Activated CD4-positive, alpha-beta memory T cell treated with anti-CD3 and anti-CD28 coated beads for 36 hours (primary cell): ENCODE results near the gene SYT1. TPM values are rescaled to one million over a fixed set of nuclear protein-coding genes. Genes with fewer than 3 reads are reported as not detected.

ENCODE experiments used
- CTCF ChIA-PET: fragments of 350-600 bp; sonication (Branson Sonifier 250); formaldehyde crosslinking; loops from one replicate; lab custom pipeline; 2021; ENCODE audit warnings: antibody characterized with exemption, inconsistent platforms; lab: Charles Lee
- POLR2A ChIA-PET: fragments of 350-600 bp; sonication (Branson Sonifier 250); formaldehyde crosslinking; loops from one replicate; lab custom pipeline; 2021; ENCODE audit warnings: antibody characterized with exemption; lab: Charles Lee
- DNase-seq: peaks from one replicate; pipeline ENCODE4 v3.0.0-alpha.2; 2020
- H3K27ac Mint-ChIP-seq: one replicate; pipeline ENCODE4 v1.8.0; 2021; ENCODE audit warnings: mixed read lengths
- H3K27me3 Mint-ChIP-seq: one replicate; pipeline ENCODE4 v1.8.0; 2021; ENCODE audit warnings: mixed read lengths
- H3K36me3 Mint-ChIP-seq: one replicate; pipeline ENCODE4 v1.8.0; 2021; ENCODE audit warnings: mixed read lengths
- H3K4me1 Mint-ChIP-seq: one replicate; pipeline ENCODE4 v1.8.0; 2021; ENCODE audit warnings: low read depth, mixed read lengths
- H3K4me3 Mint-ChIP-seq: one replicate; pipeline ENCODE4 v1.8.0; 2021; ENCODE audit warnings: mild to moderate bottlenecking, mixed read lengths
- H3K9me3 Mint-ChIP-seq: one replicate; pipeline ENCODE4 v1.8.0; 2021; ENCODE audit warnings: mixed read lengths
- intact Hi-C: fragments of 100-400 bp; cut with micrococcal nuclease; formaldehyde crosslinking; loops from one replicate; pipeline ENCODE4 v1.15.1; 2023
- total RNA-seq, 2 experiments: library from RNA; stranded (reverse); gene quantifications; one replicate each; pipeline ENCODE4 v1.2.3, GENCODE V29; 2021

Gene SYT1
- total RNA-seq, 2 experiments from 2014 or later: not detected

DNA sequence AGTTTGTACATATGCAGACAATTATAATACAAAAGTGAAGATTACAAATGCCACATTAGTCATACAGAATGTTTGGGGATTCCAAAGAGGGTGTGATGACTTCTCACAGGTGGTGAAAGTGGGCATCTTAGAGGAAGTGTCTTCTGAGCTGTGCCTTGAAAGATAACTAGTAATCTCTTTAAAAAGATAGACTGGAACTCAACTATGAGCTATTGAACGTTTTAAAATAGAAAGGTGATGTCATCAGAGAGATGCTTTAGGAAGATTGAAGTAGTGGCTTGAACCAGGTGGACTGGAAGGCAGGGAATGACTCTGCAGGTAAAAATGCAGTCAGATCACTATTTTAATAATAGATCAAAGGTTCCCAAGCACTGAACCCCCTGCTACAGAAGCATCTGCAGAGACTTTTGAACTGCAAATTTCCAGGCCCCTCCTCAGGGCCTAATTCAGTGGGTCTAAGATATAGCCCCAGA lies 50.3 kb downstream of the SYT1 start:
- no peak overlapping the region for H3K4me3 Mint-ChIP-seq
- H3K36me3 Mint-ChIP-seq: no peaks in the 10 kb centered on the region
- no peak overlapping the region for H3K27ac Mint-ChIP-seq
- peaks cover 2% of the 10 kb centered on the region for H3K9me3 Mint-ChIP-seq
- ChIA-PET CTCF (no interaction called here), POLR2A (interaction anchor here (0.6 kb wide), 1 partner anchor 693 kb away, joined by 3 read pairs; no protein-coding TSS in a partner anchor)
- no peaks in the 10 kb centered on the region for H3K27me3 Mint-ChIP-seq
- no peaks in the 10 kb centered on the region for H3K4me1 Mint-ChIP-seq
- DNase-seq: no peak
- intact Hi-C loops: no loop called here

DNA sequence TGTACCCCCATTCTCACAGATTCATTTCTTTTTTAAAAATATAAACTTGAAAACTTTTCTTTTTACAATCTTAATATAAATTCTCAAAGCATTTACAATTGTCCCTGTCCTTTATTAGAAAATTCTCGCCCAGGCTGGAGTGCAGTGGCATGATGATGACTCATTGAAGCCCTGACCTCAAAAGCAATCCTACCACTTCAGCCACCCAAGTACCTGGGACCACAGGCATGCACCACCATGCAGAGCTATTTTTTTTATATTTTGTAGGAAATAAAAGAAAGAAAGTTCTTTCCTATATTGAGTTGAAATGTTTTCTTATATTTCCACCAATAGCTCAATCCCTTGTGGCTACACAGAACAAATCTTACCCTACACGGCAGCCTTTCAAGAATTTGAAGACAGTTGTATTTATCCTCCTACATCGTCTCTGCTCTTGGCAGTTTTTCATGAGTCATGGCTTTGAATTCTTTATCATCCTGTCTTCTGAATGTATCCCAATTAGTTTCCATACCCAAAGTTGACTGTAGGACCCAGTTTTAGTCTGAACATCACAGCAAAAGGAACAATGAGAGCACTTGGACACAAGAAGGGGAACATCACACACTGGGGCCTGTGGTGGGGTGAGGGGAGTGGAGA lies 52.4 kb downstream of the SYT1 start:
- Mint-ChIP-seq H3K4me3 (no peak overlapping the region), H3K36me3 (no peaks in the 10 kb centered on the region), H3K27ac (no peak overlapping the region), H3K27me3 (no peaks in the 10 kb centered on the region), H3K9me3 (peaks cover 4% of the 10 kb centered on the region), H3K4me1 (no peaks in the 10 kb centered on the region)
- CTCF ChIA-PET: no interaction called here
- intact Hi-C loops: no loop called here
- POLR2A ChIA-PET: no interaction called here
- DNase-seq: no peak

DNA sequence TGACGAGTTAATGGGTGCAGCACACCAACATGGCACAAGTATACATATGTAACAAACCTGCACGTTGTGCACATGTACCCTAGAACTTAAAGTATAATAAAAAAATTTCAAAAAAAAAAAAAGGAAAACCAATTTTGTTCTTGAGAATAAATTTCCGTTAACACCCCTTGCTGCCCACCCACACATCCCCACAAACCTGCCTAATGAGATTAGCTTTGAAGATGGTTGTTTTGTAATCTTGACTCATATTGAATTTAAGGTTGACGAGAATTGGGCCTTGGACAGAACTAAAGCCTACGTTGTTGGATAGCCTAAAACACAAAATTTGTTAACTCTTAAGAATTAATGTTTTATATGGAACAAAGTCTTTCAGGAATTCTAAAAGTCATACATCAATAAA lies 52.9 kb downstream of the SYT1 start:
- no peak for DNase-seq
- no peaks in the 10 kb centered on the region for H3K4me1 Mint-ChIP-seq
- ChIA-PET POLR2A (no interaction called here), CTCF (no interaction called here)
- no peak overlapping the region for H3K27ac Mint-ChIP-seq
- H3K9me3 Mint-ChIP-seq: peaks cover 4% of the 10 kb centered on the region
- intact Hi-C loops: no loop called here
- H3K36me3 Mint-ChIP-seq: no peaks in the 10 kb centered on the region
- no peak overlapping the region for H3K4me3 Mint-ChIP-seq
- no peaks in the 10 kb centered on the region for H3K27me3 Mint-ChIP-seq

DNA sequence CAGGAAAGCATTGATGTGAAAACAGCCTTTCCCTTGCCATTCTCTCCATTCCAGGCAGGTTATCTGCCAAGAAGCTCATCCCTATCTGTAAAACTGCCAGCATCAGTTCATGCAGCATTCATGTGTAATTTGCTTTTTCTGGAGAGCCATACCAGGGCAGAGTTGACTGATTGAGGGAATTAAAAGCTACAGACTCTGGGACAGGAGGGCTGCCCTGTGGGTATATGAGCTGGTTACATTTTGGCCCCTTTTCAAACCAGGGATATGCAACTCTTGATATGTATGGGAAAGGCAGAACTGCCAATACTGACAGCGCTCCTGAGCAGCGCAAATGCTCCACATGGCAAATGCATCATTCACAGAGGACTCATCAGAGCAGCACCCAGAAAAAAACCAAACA lies 53.7 kb downstream of the SYT1 start:
- no peaks in the 10 kb centered on the region for H3K27me3 Mint-ChIP-seq
- no peak for DNase-seq
- no peak overlapping the region for H3K4me3 Mint-ChIP-seq
- no peaks in the 10 kb centered on the region for H3K4me1 Mint-ChIP-seq
- ChIA-PET POLR2A (no interaction called here), CTCF (no interaction called here)
- H3K36me3 Mint-ChIP-seq: no peaks in the 10 kb centered on the region
- intact Hi-C loops: no loop called here
- H3K27ac Mint-ChIP-seq: no peak overlapping the region
- peaks cover 5% of the 10 kb centered on the region for H3K9me3 Mint-ChIP-seq

DNA sequence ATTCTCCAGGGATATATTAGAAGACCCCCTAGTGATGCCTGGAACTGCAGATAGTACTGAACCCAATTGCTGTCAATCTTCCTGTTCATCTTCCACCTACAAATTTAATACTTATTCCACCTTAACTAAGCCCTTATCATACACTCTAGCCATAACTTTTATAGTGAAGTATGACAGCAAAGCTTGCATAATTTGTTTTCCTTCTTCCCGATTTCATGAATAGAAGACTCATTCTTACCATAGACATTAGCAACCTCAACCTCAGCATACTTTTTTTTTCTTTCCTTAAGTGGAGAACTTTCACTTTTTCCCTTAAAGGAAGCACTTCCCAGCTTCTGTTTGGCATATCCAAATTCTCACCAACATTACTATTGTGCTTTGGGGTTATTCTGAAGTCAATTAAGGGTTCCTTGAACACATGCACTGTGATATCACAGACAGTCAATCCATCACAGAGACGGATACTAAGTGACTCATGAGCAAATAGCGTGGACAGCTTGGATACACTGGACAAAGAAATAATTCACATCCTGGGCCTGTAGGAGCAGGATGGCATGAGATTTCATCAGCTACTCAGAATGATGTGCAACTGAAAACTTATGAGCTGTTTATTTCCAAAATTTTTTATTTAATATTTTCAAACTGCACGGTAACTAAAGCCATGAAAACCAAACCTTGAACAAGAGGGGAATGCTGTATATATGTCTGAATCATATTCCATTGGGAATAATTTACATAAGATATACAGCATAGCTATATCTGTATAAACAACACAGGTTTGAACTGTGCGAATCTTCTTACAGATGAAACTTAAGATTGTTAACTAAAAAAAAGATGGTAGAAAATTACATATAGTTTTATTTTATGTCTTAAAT lies 63.9 kb downstream of the SYT1 start:
- Mint-ChIP-seq H3K27me3 (no peaks in the 10 kb centered on the region), H3K36me3 (no peaks in the 10 kb centered on the region), H3K9me3 (peaks cover 12% of the 10 kb centered on the region), H3K27ac (no peak overlapping the region), H3K4me1 (no peaks in the 10 kb centered on the region), H3K4me3 (no peak overlapping the region)
- ChIA-PET CTCF (no interaction called here), POLR2A (no interaction called here)
- intact Hi-C loops: no loop called here
- no peak for DNase-seq

DNA sequence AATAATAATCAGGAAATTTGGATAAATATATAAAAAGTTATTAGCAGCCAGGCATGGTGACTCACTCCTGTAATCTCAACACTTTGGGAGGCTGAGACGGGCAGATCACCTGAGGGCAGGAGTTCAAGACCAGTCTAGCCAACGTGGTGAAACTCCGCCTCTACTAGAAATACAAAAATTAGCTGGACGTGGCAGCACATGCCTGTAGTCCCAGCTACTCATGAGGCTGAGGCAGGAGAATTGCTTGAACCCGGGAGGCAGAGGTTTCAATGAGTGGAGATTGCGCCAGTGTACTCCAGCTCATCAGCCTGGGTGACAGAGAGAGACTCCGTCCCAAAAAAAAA lies 64.5 kb downstream of the SYT1 start:
- POLR2A ChIA-PET: no interaction called here

DNA sequence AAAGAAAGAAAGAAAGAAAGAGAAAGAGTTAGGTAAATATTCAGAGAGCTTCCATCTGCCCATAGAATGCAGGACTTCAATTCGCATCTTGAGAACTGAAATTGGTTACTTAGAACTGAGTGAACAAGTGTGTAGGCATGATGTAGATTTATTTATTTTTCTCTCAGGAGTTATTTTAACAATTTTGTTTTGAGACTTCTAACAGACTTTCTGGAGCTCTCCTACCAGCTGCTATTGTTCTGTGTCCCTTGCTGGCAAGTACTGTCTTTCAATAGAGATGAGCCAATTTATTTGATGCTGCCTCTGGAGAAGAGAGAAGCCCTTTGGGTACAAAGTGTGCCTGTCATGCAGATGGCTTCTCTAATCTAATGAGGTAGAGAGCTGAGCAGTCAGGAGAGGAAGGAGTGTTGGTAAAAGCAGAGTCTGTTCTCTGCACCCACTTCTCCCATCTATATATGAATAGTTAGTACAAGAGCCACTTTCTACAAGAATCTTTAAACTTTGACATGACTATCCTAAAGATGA lies 67.0 kb downstream of the SYT1 start:
- peaks cover 15% of the 10 kb centered on the region for H3K9me3 Mint-ChIP-seq
- no peaks in the 10 kb centered on the region for H3K4me1 Mint-ChIP-seq
- H3K36me3 Mint-ChIP-seq: no peaks in the 10 kb centered on the region
- ChIA-PET CTCF (no interaction called here), POLR2A (no interaction called here)
- H3K4me3 Mint-ChIP-seq: no peak overlapping the region
- no peak overlapping the region for H3K27ac Mint-ChIP-seq
- no peak for DNase-seq
- intact Hi-C loops: no loop called here
- H3K27me3 Mint-ChIP-seq: no peaks in the 10 kb centered on the region

More for the DNA sequence above, 64.5 kb downstream of the SYT1 start:
- peaks cover 15% of the 10 kb centered on the region for H3K9me3 Mint-ChIP-seq
- no peaks in the 10 kb centered on the region for H3K27me3 Mint-ChIP-seq
- no peak overlapping the region for H3K27ac Mint-ChIP-seq
- CTCF ChIA-PET: interaction anchor here (0.6 kb wide), 1 partner anchor 445 kb away, joined by 3 read pairs; no protein-coding TSS in a partner anchor
- intact Hi-C loops: no loop called here
- H3K4me3 Mint-ChIP-seq: no peak overlapping the region
- H3K36me3 Mint-ChIP-seq: no peaks in the 10 kb centered on the region
- no peaks in the 10 kb centered on the region for H3K4me1 Mint-ChIP-seq
- DNase-seq: no peak

DNA sequence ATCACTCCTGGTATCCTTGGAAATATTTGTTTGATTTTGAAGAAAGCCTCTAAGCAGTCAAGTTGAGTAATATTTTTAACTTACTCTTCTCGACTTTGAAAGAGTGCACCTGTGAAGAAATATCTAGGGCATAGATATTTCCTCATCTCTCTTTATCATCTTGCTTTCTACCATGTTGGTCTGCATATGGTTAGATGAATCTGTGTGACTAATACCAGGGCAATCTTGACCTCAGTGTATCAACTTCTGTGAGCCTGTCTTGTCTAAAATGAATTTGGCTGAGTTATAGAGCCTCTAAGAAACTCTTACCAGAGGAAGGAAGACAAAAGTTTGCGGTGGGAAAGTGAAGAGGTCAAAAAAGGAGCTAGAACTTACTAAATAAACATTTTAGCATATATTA lies 68.4 kb downstream of the SYT1 start:
- CTCF ChIA-PET: no interaction called here
- no peaks in the 10 kb centered on the region for H3K4me1 Mint-ChIP-seq
- POLR2A ChIA-PET: no interaction called here
- DNase-seq: no peak
- no peak overlapping the region for H3K4me3 Mint-ChIP-seq
- peaks cover 15% of the 10 kb centered on the region for H3K9me3 Mint-ChIP-seq
- intact Hi-C loops: no loop called here
- no peaks in the 10 kb centered on the region for H3K36me3 Mint-ChIP-seq
- H3K27ac Mint-ChIP-seq: no peak overlapping the region
- no peaks in the 10 kb centered on the region for H3K27me3 Mint-ChIP-seq

DNA sequence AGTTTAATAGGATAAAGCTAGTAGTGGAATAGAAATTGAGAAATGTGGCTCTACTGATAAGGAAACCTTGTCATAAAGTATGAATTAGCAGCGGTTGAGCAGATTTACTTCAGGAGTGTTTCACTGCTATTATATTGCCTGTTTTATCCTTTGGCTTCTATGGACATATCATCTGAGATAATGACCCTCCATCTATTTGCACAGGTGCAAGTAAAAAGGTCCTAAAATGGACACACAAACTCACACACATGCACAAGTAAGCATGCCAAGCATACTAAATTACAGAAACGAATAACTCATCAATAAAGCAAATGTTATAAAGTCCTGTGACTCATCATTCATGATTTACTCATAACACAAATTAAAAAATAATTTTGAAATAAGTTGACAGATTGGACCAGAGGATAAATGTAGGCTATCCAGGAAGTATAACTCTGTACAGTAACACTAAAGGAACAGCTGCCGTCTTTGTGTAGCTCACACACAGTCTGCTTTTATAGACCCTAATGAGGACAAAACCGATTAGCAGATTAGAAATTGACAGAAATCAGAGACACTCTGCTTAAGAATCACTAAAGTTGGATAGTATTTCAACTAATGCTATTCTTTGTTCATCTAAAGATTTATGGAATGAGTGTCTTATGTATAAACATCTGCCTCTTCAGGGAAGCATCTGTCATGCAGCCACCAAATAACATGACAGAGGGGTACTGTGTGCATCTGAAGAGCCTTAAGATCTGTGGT lies 73.9 kb downstream of the SYT1 start:
- no peak for DNase-seq
- CTCF ChIA-PET: interaction anchor here (0.9 kb wide), 1 partner anchor 219 kb away, joined by 3 read pairs; no protein-coding TSS in a partner anchor
- POLR2A ChIA-PET: no interaction called here
- Mint-ChIP-seq H3K36me3 (no peaks in the 10 kb centered on the region), H3K27ac (no peak overlapping the region), H3K4me1 (no peaks in the 10 kb centered on the region), H3K9me3 (peaks cover 19% of the 10 kb centered on the region), H3K4me3 (no peak overlapping the region), H3K27me3 (no peaks in the 10 kb centered on the region)
- intact Hi-C loops: no loop called here

DNA sequence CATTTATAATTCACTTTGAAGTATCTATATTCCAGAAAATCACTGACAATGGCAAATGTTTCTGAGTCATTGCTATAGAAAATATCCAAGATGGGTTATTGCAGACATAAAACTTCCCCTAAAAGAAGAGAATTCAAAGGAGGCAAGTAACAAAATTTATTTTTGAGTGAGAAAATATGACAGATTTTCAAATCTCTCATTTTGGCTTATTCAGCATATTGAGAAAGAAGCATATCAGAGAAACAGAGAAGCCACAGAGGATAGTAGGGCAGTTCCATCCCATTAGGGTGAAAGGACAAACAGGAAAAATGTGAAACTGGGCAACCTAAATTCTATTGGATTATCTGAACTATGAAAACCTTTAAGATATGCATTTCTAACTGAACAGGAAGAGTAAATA lies 85.0 kb downstream of the SYT1 start:
- CTCF ChIA-PET: no interaction called here
- no peak overlapping the region for H3K27ac Mint-ChIP-seq
- no peaks in the 10 kb centered on the region for H3K27me3 Mint-ChIP-seq
- POLR2A ChIA-PET: no interaction called here
- H3K4me1 Mint-ChIP-seq: no peaks in the 10 kb centered on the region
- DNase-seq: no peak
- no peak overlapping the region for H3K4me3 Mint-ChIP-seq
- no peaks in the 10 kb centered on the region for H3K36me3 Mint-ChIP-seq
- peaks cover 8% of the 10 kb centered on the region for H3K9me3 Mint-ChIP-seq
- intact Hi-C loops: no loop called here

DNA sequence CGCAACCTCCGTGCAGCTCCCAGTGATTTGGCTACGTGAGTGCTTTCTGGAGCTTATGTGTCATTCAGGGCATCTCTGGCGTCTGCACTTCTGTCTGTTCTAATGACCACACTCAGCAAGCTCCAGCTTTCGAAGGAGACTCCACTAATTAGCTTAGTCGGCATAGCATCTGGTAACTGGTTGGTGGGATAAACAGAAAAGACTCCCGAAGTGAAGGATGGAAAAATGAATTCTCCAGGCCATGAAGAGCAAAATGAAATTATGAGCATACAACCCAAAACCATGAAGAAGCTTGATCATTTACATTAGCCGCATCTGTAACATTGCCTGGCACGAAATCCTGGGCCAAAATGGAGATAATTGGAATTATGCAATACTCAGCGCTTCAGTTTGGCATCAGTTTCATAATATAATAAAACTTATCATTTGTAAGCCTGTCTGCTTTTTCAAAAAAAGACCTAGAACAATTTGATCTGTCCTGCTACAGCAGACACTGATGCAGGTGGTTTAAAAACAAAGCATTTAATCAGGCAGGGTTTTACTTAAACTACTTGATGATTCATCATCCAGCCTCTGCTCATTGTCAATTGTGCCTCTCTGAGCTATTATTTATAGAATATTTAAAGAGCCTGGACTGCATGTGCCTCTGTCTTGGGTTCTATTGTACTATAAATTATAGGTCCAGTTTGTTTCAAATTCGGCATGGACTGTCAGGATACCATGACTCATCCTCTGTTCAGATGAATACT lies 87.4 kb downstream of the SYT1 start:
- CTCF ChIA-PET: no interaction called here
- H3K36me3 Mint-ChIP-seq: no peaks in the 10 kb centered on the region

More for the DNA sequence above, 87.4 kb downstream of the SYT1 start:
- POLR2A ChIA-PET: no interaction called here
- Mint-ChIP-seq H3K4me1 (no peaks in the 10 kb centered on the region), H3K27me3 (no peaks in the 10 kb centered on the region), H3K27ac (no peak overlapping the region), H3K9me3 (peaks cover 8% of the 10 kb centered on the region), H3K4me3 (no peak overlapping the region)
- DNase-seq: no peak
- intact Hi-C loops: no loop called here
